GM12878 (cell line): Measurements from ENCODE around the gene TCEANC2. TPM values are rescaled to one million over a fixed set of nuclear protein-coding genes. Genes with fewer than 3 reads are reported as not detected.

Experiments
- ATAC-seq: fragments of 200-7000 bp; cut with Tn5 transposase; 3 replicates; pipeline ENCODE4 v1.9.1; 2020; ENCODE audit warnings: mild to moderate bottlenecking, moderate library complexity
- BruUV-seq: library from RNA; stranded (reverse); fragments of 400-500 nt; replicated peaks from 2 replicates; lab custom pipeline; 2021; lab: Mats Ljungman, UMichigan
- CTCF ChIA-PET: fragments of 300-600 bp; sonication (Branson Sonifier 250); formaldehyde crosslinking; extraction: SDS; loops from one replicate; lab custom pipeline; 2021; ENCODE audit warnings: inconsistent platforms; lab: Yijun Ruan, JAX
- POLR2A ChIA-PET: fragments of 350-600 bp; formaldehyde crosslinking; extraction: SDS; loops from one replicate; lab custom pipeline; 2021; ENCODE audit warnings: inconsistent platforms; lab: Charles Lee
- RAD21 ChIA-PET: fragments of 300-600 bp; sonication (Branson Sonifier 250); formaldehyde crosslinking; loops from one replicate; lab custom pipeline; 2023; ENCODE audit warnings: antibody characterized with exemption; ENCODE audit not compliant: unreplicated experiment; lab: Charles Lee
- SMC1A ChIA-PET: fragments of 300-600 bp; sonication (Branson Sonifier 250); formaldehyde crosslinking; loops from one replicate; lab custom pipeline; 2023; ENCODE audit not compliant: unreplicated experiment, uncharacterized antibody; lab: Charles Lee
- DNase-seq: peaks from one replicate; pipeline ENCODE4 v3.0.0-alpha.2; 2011; ENCODE audit warnings: low read depth, low spot score
- FAIRE-seq: peaks from 3 replicates; lab custom pipeline; 2011; peaks lifted over from hg19 to GRCh38; lab: Jason Lieb, UNC
- H2AFZ ChIP-seq: 2 replicates; pipeline ENCODE4 v1.6.0; 2011; ENCODE audit warnings: low read depth, low read length, control low read depth; ENCODE audit not compliant: control insufficient read depth
- H3K27ac ChIP-seq: 2 replicates; pipeline ENCODE4 v1.5.1; 2011; ENCODE audit warnings: control low read depth; ENCODE audit not compliant: control insufficient read depth, insufficient read depth
- H3K27me3 ChIP-seq, 2 experiments: replicated peaks in 1 of 2; 2 replicates each; pipeline versions ENCODE4 v1.6.0 to v1.6.1; 2011; ENCODE audit warnings: low read length in 1 of 2; ENCODE audit not compliant: control insufficient read depth in 2 of 2, insufficient read depth in 2 of 2
- H3K36me3 ChIP-seq, 2 experiments: 2 replicates each; pipeline ENCODE4 v1.5.1; 2011; ENCODE audit warnings: low read length in 1 of 2; ENCODE audit not compliant: control insufficient read depth in 2 of 2, insufficient read depth in 2 of 2
- H3K4me1 ChIP-seq: 2 replicates; pipeline ENCODE4 v1.6.1; 2011; ENCODE audit warnings: mild to moderate bottlenecking, low read length, moderate library complexity, mixed read lengths; ENCODE audit not compliant: control insufficient read depth, insufficient read depth
- H3K4me2 ChIP-seq: 2 replicates; pipeline ENCODE4 v1.6.0; 2011; ENCODE audit warnings: control low read depth; ENCODE audit not compliant: control insufficient read depth, insufficient read depth
- H3K4me3 ChIP-seq: fragments of 200-600 bp; sonication (generic); 2 replicates; pipeline ENCODE4 v1.5.1; 2016
- H3K79me2 ChIP-seq: 2 replicates; pipeline ENCODE4 v1.6.0; 2011; ENCODE audit warnings: low read length; ENCODE audit not compliant: control insufficient read depth, insufficient read depth
- H3K9ac ChIP-seq: 2 replicates; pipeline ENCODE4 v1.8.0; 2011; ENCODE audit warnings: low read length, control low read depth, mixed read lengths; ENCODE audit not compliant: control insufficient read depth, insufficient read depth
- H3K9me3 ChIP-seq: replicated peaks from 3 replicates; pipeline ENCODE4 v1.5.1; 2011; ENCODE audit warnings: mild to moderate bottlenecking, low read length; ENCODE audit not compliant: control insufficient read depth, insufficient read depth
- H4K20me1 ChIP-seq: 2 replicates; pipeline ENCODE4 v1.6.0; 2011; ENCODE audit not compliant: control insufficient read depth, insufficient read depth
- CHD4 ChIP-seq: fragments of 200-600 bp; sonication (generic); IDR thresholded peaks from 2 replicates; pipeline ENCODE4 v1.6.1; 2016; ENCODE audit warnings: mild to moderate bottlenecking
- EP300 ChIP-seq, 2 experiments: fragments of 150-350 bp in 1 of 2; IDR thresholded peaks; 2 replicates each; pipeline ENCODE4 v1.6.1; 2011 to 2012; ENCODE audit warnings: low read depth in 2 of 2, low read length in 2 of 2, borderline replicate concordance in 1 of 2, improper control_type of control experiment in 1 of 2, inconsistent platforms in 1 of 2; ENCODE audit not compliant: control insufficient read depth in 1 of 2
- IKZF1 ChIP-seq: fragments of 450-650 bp; conservative IDR thresholded peaks from 2 replicates; pipeline ENCODE4 v1.6.1; 2017; ENCODE audit warnings: antibody characterized with exemption, mild to moderate bottlenecking
- IRF4 ChIP-seq: IDR thresholded peaks from 2 replicates; pipeline ENCODE4 v1.6.1; 2011; ENCODE audit warnings: low read depth, low read length
- LARP7 ChIP-seq: fragments of 450-650 bp; IDR thresholded peaks from 2 replicates; pipeline ENCODE4 v1.6.1; 2017; ENCODE audit warnings: mild to moderate bottlenecking
- NR2F1 ChIP-seq: fragments of 450-650 bp; conservative IDR thresholded peaks from 2 replicates; pipeline ENCODE4 v1.6.1; 2017; ENCODE audit warnings: mild to moderate bottlenecking
- RFX5 ChIP-seq: IDR thresholded peaks from 2 replicates; pipeline ENCODE4 v1.6.1; 2011; ENCODE audit warnings: low read depth, low read length, improper control_type of control experiment
- SMARCA5 ChIP-seq: fragments of 450-650 bp; IDR thresholded peaks from 2 replicates; pipeline ENCODE4 v1.6.1; 2017; ENCODE audit warnings: mild to moderate bottlenecking
- SPI1 ChIP-seq: IDR thresholded peaks from 2 replicates; pipeline ENCODE4 v1.6.1; 2011; ENCODE audit warnings: low read depth, mild to moderate bottlenecking, low read length, moderate library complexity, borderline replicate concordance; ENCODE audit not compliant: insufficient read depth
- SRF ChIP-seq, 2 experiments: IDR thresholded peaks; 2 replicates each; pipeline ENCODE4 v1.6.1; 2011; ENCODE audit warnings: low read depth in 2 of 2, low read length in 2 of 2, mild to moderate bottlenecking in 1 of 2, moderate library complexity in 1 of 2
- TCF7 ChIP-seq: IDR thresholded peaks from 2 replicates; pipeline ENCODE4 v1.6.1; 2014; ENCODE audit warnings: antibody characterized with exemption, borderline replicate concordance
- ZNF207 ChIP-seq: fragments of 450-650 bp; IDR thresholded peaks from 2 replicates; pipeline ENCODE4 v1.6.1; 2014; ENCODE audit warnings: antibody characterized with exemption, mild to moderate bottlenecking, borderline replicate concordance
- WGBS: methylation state at CpG from one replicate; pipeline ENCODE4 v1.1.6; 2016; ENCODE audit warnings: low lambda C conversion rate; ENCODE audit not compliant: insufficient replicate concordance, insufficient coverage; ENCODE audit errors: missing lambda C conversion rate; 5-methylcytosine and 5-hydroxymethylcytosine counted together
- in situ Hi-C: fragments of 300-500 bp; cut with MboI; formaldehyde crosslinking; loops from 9 replicates; pipeline ENCODE4 v1.14.3; 2018; ENCODE audit warnings: mixed read lengths
- intact Hi-C: fragments of 100-400 bp; cut with micrococcal nuclease; formaldehyde crosslinking; loops from one replicate; pipeline ENCODE4 v1.14.2; 2022; ENCODE audit not compliant: unreplicated experiment
- polyA plus RNA-seq, 11 experiments: library from polyadenylated mRNA; depleted of rRNA in 4 of 11; unstranded in 6 of 11; stranded (reverse) in 5 of 11; fragments of >200 nt; fragmentation: Nextera tagmentation in 4 of 11; fragmentation: Illumina TruSeq in 1 of 11; extraction: Ambion mirVana in 4 of 11; extraction: Trizol in 1 of 11; gene quantifications; 1 replicate in 1 of 11; 2 replicates in 10 of 11; pipeline versions ENCODE4 v1.2.1 to v1.2.3, GENCODE V29; 2011 to 2016; ENCODE audit warnings: inconsistent platforms in 2 of 11, missing spikeins in 2 of 11, low read depth in 1 of 11
- total RNA-seq, 4 experiments: library from RNA; depleted of rRNA in 3 of 4; stranded (reverse); fragments of >200 nt in 3 of 4; fragmentation: Illumina TruSeq in 1 of 4; extraction: Trizol in 1 of 4; gene quantifications; 2 replicates each; pipeline versions ENCODE4 v1.2.1 to v1.2.3, GENCODE V29; 2013 to 2021
- TF ChIP-seq, protein P1 (sequence below): IDR thresholded peaks from 2 replicates; pipeline ENCODE4 v1.6.1; 2011; ENCODE audit warnings: low read depth, mild to moderate bottlenecking, low read length, moderate library complexity, borderline replicate concordance; ENCODE audit errors: extremely low read depth
- TF ChIP-seq, protein P2 (sequence below): fragments of 450-650 bp; IDR thresholded peaks from 2 replicates; pipeline ENCODE4 v1.6.1; 2017; ENCODE audit warnings: mild to moderate bottlenecking, moderate library complexity
- TF ChIP-seq, protein P3 (sequence below): fragments of 450-650 bp; IDR thresholded peaks from 2 replicates; pipeline ENCODE4 v1.6.1; 2017; ENCODE audit warnings: mild to moderate bottlenecking, low read depth, inconsistent platforms; ENCODE audit not compliant: poor library complexity, severe bottlenecking
- TF ChIP-seq, protein P4 (sequence below): fragments of 150-350 bp; IDR thresholded peaks from 2 replicates; pipeline ENCODE4 v1.6.1; 2014; ENCODE audit warnings: mild to moderate bottlenecking, low read depth, low read length

TCEANC2 gene
- total and polyA plus RNA-seq, 10 of the 15 experiments (the other 5 are each of a cell fraction or from before 2014, with no cell fraction given), result 4.4 to 13.2 (median 6.4) TPM

DNA sequence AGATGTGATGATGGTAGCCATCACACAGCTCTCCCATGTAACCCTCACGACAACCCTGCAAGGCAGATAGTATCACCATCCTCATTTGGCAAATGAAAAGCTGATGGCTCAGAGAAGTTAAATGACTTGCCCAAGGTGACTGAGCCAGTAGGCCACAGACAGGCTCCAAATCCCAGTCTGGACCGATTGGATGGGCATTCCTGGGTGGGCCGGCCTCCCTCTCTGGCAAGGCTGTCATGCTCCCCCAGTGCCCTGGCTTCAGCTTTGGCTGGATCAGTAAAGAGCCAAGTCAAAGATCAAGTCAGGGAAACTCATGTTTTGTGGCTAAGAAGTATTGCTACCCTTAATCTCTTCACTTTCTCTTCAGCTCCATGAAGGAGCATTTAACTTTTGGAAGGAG is 58.2 kb downstream of the TCEANC2 start (continued):
- TF ChIP-seq, protein P1, sequence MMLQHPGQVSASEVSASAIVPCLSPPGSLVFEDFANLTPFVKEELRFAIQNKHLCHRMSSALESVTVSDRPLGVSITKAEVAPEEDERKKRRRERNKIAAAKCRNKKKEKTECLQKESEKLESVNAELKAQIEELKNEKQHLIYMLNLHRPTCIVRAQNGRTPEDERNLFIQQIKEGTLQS, result no peak
- TF ChIP-seq, all 136 proteins: peak for 0

DNA sequence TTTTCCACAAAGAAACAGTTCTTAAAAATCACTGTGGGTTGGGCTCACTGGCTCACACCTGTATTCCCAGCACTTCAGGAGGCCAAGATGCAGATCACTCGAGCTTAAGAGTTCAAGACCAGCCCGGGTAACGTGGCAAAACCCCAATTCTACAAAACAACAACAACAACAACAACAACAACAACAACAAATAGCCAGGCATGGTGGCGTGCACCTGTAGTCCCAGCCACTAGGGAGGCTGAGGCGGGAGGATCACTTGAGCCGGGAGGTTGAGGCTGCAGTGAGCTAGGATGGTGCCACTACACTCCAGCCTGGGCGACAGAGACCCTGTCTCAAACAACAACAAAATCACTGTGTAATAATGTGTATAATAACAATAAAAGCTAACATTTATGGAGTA is 58.6 kb downstream of the TCEANC2 start:
- WGBS, result 54% methylated on average over 7 of the region's 7 CpGs
- RAD21 ChIA-PET, result no interaction called here
- CTCF ChIA-PET, result interaction anchor here (1.0 to 1.1 kb wide), 3 partner anchors 13 to 153 kb away, joined by 3 to 5 read pairs (median 3); no protein-coding TSS in a partner anchor
- intact Hi-C loops, result no loop called here
- BruUV-seq, result no TSS peak
- in situ Hi-C loops, result no loop called here
- H3K9me3 ChIP-seq, result no peaks in the 10 kb centered on the region
- FAIRE-seq (no peak), ATAC-seq (no peak), DNase-seq (no peak)
- H3K36me3 ChIP-seq, result no peaks in the 10 kb centered on the region
- no peak overlapping the region for H3K4me2 ChIP-seq
- no peaks in the 10 kb centered on the region for H3K4me1 ChIP-seq
- H3K27me3 ChIP-seq, result no peaks in the 10 kb centered on the region
- SMC1A ChIA-PET, result no interaction called here
- H4K20me1 ChIP-seq, result no peaks in the 10 kb centered on the region; the same call in 1 of the 2 replicates
- H2AFZ ChIP-seq, result no peak overlapping the region
- H3K4me3 ChIP-seq, result no peak overlapping the region
- no peaks in the 10 kb centered on the region for H3K79me2 ChIP-seq
- POLR2A ChIA-PET, result no interaction called here
- no peak overlapping the region for H3K27ac ChIP-seq
- no peak overlapping the region for H3K9ac ChIP-seq
- no peak for TF ChIP-seq IRF4
- TF ChIP-seq ZNF207, result no peak
- no peak for TF ChIP-seq CHD4
- TF ChIP-seq, protein P2, sequence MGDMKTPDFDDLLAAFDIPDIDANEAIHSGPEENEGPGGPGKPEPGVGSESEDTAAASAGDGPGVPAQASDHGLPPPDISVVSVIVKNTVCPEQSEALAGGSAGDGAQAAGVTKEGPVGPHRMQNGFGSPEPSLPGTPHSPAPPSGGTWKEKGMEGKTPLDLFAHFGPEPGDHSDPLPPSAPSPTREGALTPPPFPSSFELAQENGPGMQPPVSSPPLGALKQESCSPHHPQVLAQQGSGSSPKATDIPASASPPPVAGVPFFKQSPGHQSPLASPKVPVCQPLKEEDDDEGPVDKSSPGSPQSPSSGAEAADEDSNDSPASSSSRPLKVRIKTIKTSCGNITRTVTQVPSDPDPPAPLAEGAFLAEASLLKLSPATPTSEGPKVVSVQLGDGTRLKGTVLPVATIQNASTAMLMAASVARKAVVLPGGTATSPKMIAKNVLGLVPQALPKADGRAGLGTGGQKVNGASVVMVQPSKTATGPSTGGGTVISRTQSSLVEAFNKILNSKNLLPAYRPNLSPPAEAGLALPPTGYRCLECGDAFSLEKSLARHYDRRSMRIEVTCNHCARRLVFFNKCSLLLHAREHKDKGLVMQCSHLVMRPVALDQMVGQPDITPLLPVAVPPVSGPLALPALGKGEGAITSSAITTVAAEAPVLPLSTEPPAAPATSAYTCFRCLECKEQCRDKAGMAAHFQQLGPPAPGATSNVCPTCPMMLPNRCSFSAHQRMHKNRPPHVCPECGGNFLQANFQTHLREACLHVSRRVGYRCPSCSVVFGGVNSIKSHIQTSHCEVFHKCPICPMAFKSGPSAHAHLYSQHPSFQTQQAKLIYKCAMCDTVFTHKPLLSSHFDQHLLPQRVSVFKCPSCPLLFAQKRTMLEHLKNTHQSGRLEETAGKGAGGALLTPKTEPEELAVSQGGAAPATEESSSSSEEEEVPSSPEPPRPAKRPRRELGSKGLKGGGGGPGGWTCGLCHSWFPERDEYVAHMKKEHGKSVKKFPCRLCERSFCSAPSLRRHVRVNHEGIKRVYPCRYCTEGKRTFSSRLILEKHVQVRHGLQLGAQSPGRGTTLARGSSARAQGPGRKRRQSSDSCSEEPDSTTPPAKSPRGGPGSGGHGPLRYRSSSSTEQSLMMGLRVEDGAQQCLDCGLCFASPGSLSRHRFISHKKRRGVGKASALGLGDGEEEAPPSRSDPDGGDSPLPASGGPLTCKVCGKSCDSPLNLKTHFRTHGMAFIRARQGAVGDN, result no peak
- no peak for TF ChIP-seq SPI1
- TF ChIP-seq, protein P3, sequence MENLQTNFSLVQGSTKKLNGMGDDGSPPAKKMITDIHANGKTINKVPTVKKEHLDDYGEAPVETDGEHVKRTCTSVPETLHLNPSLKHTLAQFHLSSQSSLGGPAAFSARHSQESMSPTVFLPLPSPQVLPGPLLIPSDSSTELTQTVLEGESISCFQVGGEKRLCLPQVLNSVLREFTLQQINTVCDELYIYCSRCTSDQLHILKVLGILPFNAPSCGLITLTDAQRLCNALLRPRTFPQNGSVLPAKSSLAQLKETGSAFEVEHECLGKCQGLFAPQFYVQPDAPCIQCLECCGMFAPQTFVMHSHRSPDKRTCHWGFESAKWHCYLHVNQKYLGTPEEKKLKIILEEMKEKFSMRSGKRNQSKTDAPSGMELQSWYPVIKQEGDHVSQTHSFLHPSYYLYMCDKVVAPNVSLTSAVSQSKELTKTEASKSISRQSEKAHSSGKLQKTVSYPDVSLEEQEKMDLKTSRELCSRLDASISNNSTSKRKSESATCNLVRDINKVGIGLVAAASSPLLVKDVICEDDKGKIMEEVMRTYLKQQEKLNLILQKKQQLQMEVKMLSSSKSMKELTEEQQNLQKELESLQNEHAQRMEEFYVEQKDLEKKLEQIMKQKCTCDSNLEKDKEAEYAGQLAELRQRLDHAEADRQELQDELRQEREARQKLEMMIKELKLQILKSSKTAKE, result no peak
- TF ChIP-seq RFX5, result no peak
- TF ChIP-seq EP300 (IDR thresholded peaks at IDR 0.05; ENCODE audit: borderline replicate concordance in 1 of 2, control insufficient read depth in 1 of 2, low read depth in 2 of 2, low read length in 2 of 2), result no peak
- no peak for TF ChIP-seq SMARCA5
- TF ChIP-seq, protein P4, sequence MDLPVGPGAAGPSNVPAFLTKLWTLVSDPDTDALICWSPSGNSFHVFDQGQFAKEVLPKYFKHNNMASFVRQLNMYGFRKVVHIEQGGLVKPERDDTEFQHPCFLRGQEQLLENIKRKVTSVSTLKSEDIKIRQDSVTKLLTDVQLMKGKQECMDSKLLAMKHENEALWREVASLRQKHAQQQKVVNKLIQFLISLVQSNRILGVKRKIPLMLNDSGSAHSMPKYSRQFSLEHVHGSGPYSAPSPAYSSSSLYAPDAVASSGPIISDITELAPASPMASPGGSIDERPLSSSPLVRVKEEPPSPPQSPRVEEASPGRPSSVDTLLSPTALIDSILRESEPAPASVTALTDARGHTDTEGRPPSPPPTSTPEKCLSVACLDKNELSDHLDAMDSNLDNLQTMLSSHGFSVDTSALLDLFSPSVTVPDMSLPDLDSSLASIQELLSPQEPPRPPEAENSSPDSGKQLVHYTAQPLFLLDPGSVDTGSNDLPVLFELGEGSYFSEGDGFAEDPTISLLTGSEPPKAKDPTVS, result no peak
- TF ChIP-seq TCF7, result no peak
- TF ChIP-seq IKZF1, result no peak
- no peak for TF ChIP-seq LARP7
- TF ChIP-seq SRF (IDR thresholded peaks at IDR 0.05; ENCODE audit: low read depth in 2 of 2, low read length in 2 of 2), result no peak
- no peak for TF ChIP-seq NR2F1
